Tibial nerve (tissue), 4 donors: Measurements from ENCODE around the gene SFXN5.

Experiments
- CTCF ChIP-seq, 5 experiments: fragments of 200-600 bp in 3 of 5; fragments of 450-650 bp in 2 of 5; sonication (generic) in 3 of 5; IDR thresholded peaks; one replicate each; pipeline ENCODE4 v1.5.1; 2016 to 2019; ENCODE audit warnings: antibody characterized with exemption in 5 of 5, mild to moderate bottlenecking in 3 of 5, moderate library complexity in 2 of 5
- EP300 ChIP-seq, 2 donors: sonication (generic); formaldehyde crosslinking; IDR thresholded peaks; one replicate each; pipeline ENCODE4 v1.6.1; 2017; ENCODE audit warnings: antibody characterized with exemption in 2 of 2, mild to moderate bottlenecking in 1 of 2
- POLR2A ChIP-seq, 2 donors: fragments of 450-650 bp; IDR thresholded peaks; one replicate each; pipeline ENCODE4 v1.6.1; 2017; ENCODE audit warnings: antibody characterized with exemption in 2 of 2, mild to moderate bottlenecking in 2 of 2, moderate library complexity in 2 of 2

GRCh38 chr2:72990695-72991438 lies 80.6 kb downstream of the SFXN5 start:
- TF ChIP-seq CTCF (IDR thresholded peaks at IDR 0.05) (no peak), POLR2A (IDR thresholded peaks at IDR 0.05) (no peak), EP300 (IDR thresholded peaks at IDR 0.05) (no peak)
